ENCODE results near the gene KRT72. TPM values are rescaled to one million over a fixed set of nuclear protein-coding genes. Genes with fewer than 3 reads are reported as not detected.

Gene KRT72
- total and polyA plus RNA-seq, 2 experiments from 2014 or later = not detected

GRCh38 chr12:52552681-52553195, 48.5 kb downstream of the KRT72 start, which contains the start of gene KRT71:
TSS of gene KRT71 (minus strand) at chr12:52553145. CDS start at chr12:52553077, 68 bp downstream.
- Histone ChIP-seq H3K9ac (no peak within 1 kb of the TSS), H3K9me3 (ENCODE audit: low read depth) (no peaks in the 10 kb centered on the region), H3K4me1 (ENCODE audit: insufficient read depth) (no peaks in the 10 kb centered on the region), H3K4me3 (no peak within 1 kb of the TSS), H4K20me1 (ENCODE audit: insufficient read depth) (no peaks in the 10 kb centered on the region), H3K9me2 (ENCODE audit: insufficient read depth) (no peaks in the 10 kb centered on the region), H3K79me2 (ENCODE audit: insufficient read depth) (no peaks in the 10 kb centered on the region), H3K36me3 (ENCODE audit: low read depth) (no peaks in the 10 kb centered on the region), H3K4me2 (ENCODE audit: unreplicated experiment) (no peak within 1 kb of the TSS), H2AFZ (no peak within 1 kb of the TSS), H3K27me3 (replicated peaks; ENCODE audit: insufficient read depth) (peaks cover 46% of the 10 kb centered on the region), H3F3A (ENCODE audit: insufficient read depth) (no peaks in the 10 kb centered on the region), H3K27ac (no peak within 1 kb of the TSS)
- TF ChIP-seq EZH2 (IDR thresholded peaks at IDR 0.05; ENCODE audit: insufficient read depth, poor library complexity, severe bottlenecking) (no peak), EZH2phosphoT487 (IDR thresholded peaks at IDR 0.05; ENCODE audit: insufficient read depth, low read depth) (no peak)
- 60 to 65% methylated on average over 14 of the region's 14 CpGs for WGBS, 2 experiments (ENCODE audit: low coverage in 1 of 2, low lambda C conversion rate in 2 of 2, missing lambda C conversion rate in 2 of 2)
- no peak for DNase-seq
- in situ Hi-C loops (cut with MboI) = no loop called here

DNA sequence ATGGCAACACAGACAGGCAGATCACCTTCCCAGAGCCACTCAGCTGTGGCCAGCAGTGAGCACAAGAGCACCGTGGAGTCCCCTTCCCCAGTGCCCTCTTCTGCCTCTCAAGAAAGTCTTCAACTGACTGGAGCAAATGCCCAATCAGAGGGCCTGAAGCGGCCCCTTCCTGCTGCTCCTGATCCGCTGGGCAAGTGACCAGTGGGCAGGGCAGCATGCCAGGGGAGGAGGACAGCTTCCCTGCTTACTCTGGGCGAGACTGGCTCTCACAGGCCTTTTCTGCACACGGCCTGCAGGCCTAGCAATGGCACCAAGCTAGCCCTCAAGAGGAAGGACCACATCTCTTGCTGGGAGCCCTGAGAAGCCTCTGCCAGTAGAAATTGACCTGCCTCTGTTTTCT, 49.2 kb downstream of the KRT72 start:
- WGBS, 2 experiments (ENCODE audit: low coverage in 1 of 2, low lambda C conversion rate in 2 of 2, missing lambda C conversion rate in 2 of 2) = 37 to 40% methylated on average over 5 of the region's 5 CpGs

GRCh38 chr12:52551216-52551865, 49.9 kb downstream of the KRT72 start:
- no peaks in the 10 kb centered on the region for H3K4me1 ChIP-seq (ENCODE audit: insufficient read depth)
- H3K27me3 ChIP-seq (replicated peaks; ENCODE audit: insufficient read depth) = peaks cover 44% of the 10 kb centered on the region
- 53 to 54% methylated on average over 6 of the region's 6 CpGs for WGBS, 2 experiments (ENCODE audit: low coverage in 1 of 2, low lambda C conversion rate in 2 of 2, missing lambda C conversion rate in 2 of 2)

More for the DNA sequence above, 49.2 kb downstream of the KRT72 start:
- no peak for DNase-seq
- Histone ChIP-seq H3K9ac (no peak overlapping the region), H3K9me2 (ENCODE audit: insufficient read depth) (no peaks in the 10 kb centered on the region), H3F3A (ENCODE audit: insufficient read depth) (no peaks in the 10 kb centered on the region), H3K36me3 (ENCODE audit: low read depth) (no peaks in the 10 kb centered on the region), H4K20me1 (ENCODE audit: insufficient read depth) (no peaks in the 10 kb centered on the region), H3K4me2 (ENCODE audit: unreplicated experiment) (no peak overlapping the region), H3K4me3 (no peak overlapping the region), H3K9me3 (ENCODE audit: low read depth) (no peaks in the 10 kb centered on the region), H2AFZ (no peak overlapping the region), H3K27me3 (replicated peaks; ENCODE audit: insufficient read depth) (peaks cover 46% of the 10 kb centered on the region), H3K79me2 (ENCODE audit: insufficient read depth) (no peaks in the 10 kb centered on the region), H3K27ac (no peak overlapping the region), H3K4me1 (ENCODE audit: insufficient read depth) (no peaks in the 10 kb centered on the region)
- no peak for TF ChIP-seq EZH2 (IDR thresholded peaks at IDR 0.05; ENCODE audit: insufficient read depth, poor library complexity, severe bottlenecking)
- no peak for TF ChIP-seq EZH2phosphoT487 (IDR thresholded peaks at IDR 0.05; ENCODE audit: insufficient read depth, low read depth)
- in situ Hi-C loops (cut with MboI) = no loop called here

DNA sequence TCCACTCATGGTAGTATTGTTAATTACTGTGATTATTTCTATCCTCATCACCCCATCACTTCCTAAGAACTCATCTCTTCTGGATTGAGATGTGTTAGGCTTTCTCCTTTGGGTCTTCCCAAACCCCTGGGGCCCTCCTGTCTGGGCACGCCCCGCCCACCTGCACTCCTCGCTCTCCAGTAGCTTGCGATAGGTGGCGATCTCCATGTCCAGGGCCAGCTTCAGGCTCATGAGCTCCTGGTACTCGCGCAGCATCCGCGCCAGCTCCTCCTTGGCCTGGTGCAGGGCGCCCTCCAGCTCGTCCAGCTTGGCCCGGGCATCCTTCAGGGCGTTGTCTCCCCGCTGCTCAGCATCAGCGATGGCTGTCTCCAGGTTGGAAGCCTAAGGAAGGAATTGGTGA, 55.1 kb downstream of the KRT72 start:
- no peak overlapping the region for H3K9ac ChIP-seq

More at GRCh38 chr12:52551216-52551865, 49.9 kb downstream of the KRT72 start:
- H2AFZ ChIP-seq = no peak overlapping the region
- TF ChIP-seq EZH2phosphoT487 (IDR thresholded peaks at IDR 0.05; ENCODE audit: insufficient read depth, low read depth) = no peak
- TF ChIP-seq EZH2 (IDR thresholded peaks at IDR 0.05; ENCODE audit: insufficient read depth, poor library complexity, severe bottlenecking) = no peak
- no peaks in the 10 kb centered on the region for H3K9me3 ChIP-seq (ENCODE audit: low read depth)
- in situ Hi-C loops (cut with MboI) = no loop called here
- H3K9me2 ChIP-seq (ENCODE audit: insufficient read depth) = no peaks in the 10 kb centered on the region
- H3K4me2 ChIP-seq (ENCODE audit: unreplicated experiment) = no peak overlapping the region
- H3F3A ChIP-seq (ENCODE audit: insufficient read depth) = no peaks in the 10 kb centered on the region
- no peak overlapping the region for H3K9ac ChIP-seq
- H3K27ac ChIP-seq = no peak overlapping the region
- no peak for DNase-seq
- no peaks in the 10 kb centered on the region for H3K36me3 ChIP-seq (ENCODE audit: low read depth)
- H3K79me2 ChIP-seq (ENCODE audit: insufficient read depth) = no peaks in the 10 kb centered on the region
- no peaks in the 10 kb centered on the region for H4K20me1 ChIP-seq (ENCODE audit: insufficient read depth)
- no peak overlapping the region for H3K4me3 ChIP-seq

More for the DNA sequence above, 55.1 kb downstream of the KRT72 start:
- Histone ChIP-seq H3K9me3 (ENCODE audit: low read depth) (no peaks in the 10 kb centered on the region), H2AFZ (no peak overlapping the region), H3K79me2 (ENCODE audit: insufficient read depth) (no peaks in the 10 kb centered on the region), H3F3A (ENCODE audit: insufficient read depth) (no peaks in the 10 kb centered on the region), H3K27me3 (replicated peaks; ENCODE audit: insufficient read depth) (peaks cover 20% of the 10 kb centered on the region), H3K4me2 (ENCODE audit: unreplicated experiment) (no peak overlapping the region), H3K36me3 (ENCODE audit: low read depth) (no peaks in the 10 kb centered on the region), H3K4me3 (no peak overlapping the region), H3K4me1 (ENCODE audit: insufficient read depth) (no peaks in the 10 kb centered on the region), H4K20me1 (ENCODE audit: insufficient read depth) (no peaks in the 10 kb centered on the region), H3K9me2 (ENCODE audit: insufficient read depth) (no peaks in the 10 kb centered on the region), H3K27ac (no peak overlapping the region)
- no peak for DNase-seq
- WGBS, 2 experiments (ENCODE audit: low coverage in 1 of 2, low lambda C conversion rate in 2 of 2, missing lambda C conversion rate in 2 of 2) = 87 to 88% methylated on average over 13 to 15 of the region's 15 CpGs
- in situ Hi-C loops (cut with MboI) = no loop called here
- no peak for TF ChIP-seq EZH2 (IDR thresholded peaks at IDR 0.05; ENCODE audit: insufficient read depth, poor library complexity, severe bottlenecking)
- no peak for TF ChIP-seq EZH2phosphoT487 (IDR thresholded peaks at IDR 0.05; ENCODE audit: insufficient read depth, low read depth)
